ENCODE data around the gene TIGD3.
"Not testable (repeated sequence)": the region's sequence is repeated elsewhere in the genome, so short reads cannot be mapped to it uniquely, and the experiment has no call there.

TIGD3 gene

GRCh38 chr11:65325435-65325834 is 29.1 kb upstream of the TIGD3 start:
- no peak for DNase-seq

GRCh38 chr11:65327021-65327420 is 27.5 kb upstream of the TIGD3 start:
- no peak for DNase-seq

GRCh38 chr11:65329478-65329877 is 25.1 kb upstream of the TIGD3 start:
- DNase-seq = no peak

GRCh38 chr11:65329944-65330403 is 24.6 kb upstream of the TIGD3 start:
- DNase-seq = no peak

- no peak for DNase-seq
These were observed 24.0 kb upstream of the TIGD3 start for GRCh38 chr11:65330544-65330943.

- DNase-seq = not testable (repeated sequence)
These were observed 22.0 kb upstream of the TIGD3 start for GRCh38 chr11:65332591-65332990.

GRCh38 chr11:65334696-65335295 is 19.8 kb upstream of the TIGD3 start:
- no peak for DNase-seq

GRCh38 chr11:65338676-65339075 is 15.9 kb upstream of the TIGD3 start:
- DNase-seq = no peak

GRCh38 chr11:65340226-65340625 is 14.3 kb upstream of the TIGD3 start:
- DNase-seq = no peak

GRCh38 chr11:65341856-65342255 is 12.7 kb upstream of the TIGD3 start:
- DNase-seq = no peak

- DNase-seq = no peak
These were observed 3.0 kb upstream of the TIGD3 start for GRCh38 chr11:65351511-65351910.

GRCh38 chr11:65352783-65353182 is 1.8 kb upstream of the TIGD3 start:
- DNase-seq = no peak

- no peak for DNase-seq
These were observed 1.2 kb upstream of the TIGD3 start for GRCh38 chr11:65353376-65353775.

GRCh38 chr11:65353900-65354264 is 669 bp upstream of the TIGD3 start:
- DNase-seq = no peak

- no peak for DNase-seq
These were observed 643 bp downstream of the TIGD3 start for GRCh38 chr11:65355013-65355775.

GRCh38 chr11:65355776-65356393 is 1.3 kb downstream of the TIGD3 start:
- no peak for DNase-seq

GRCh38 chr11:65356394-65356972 is 1.9 kb downstream of the TIGD3 start:
- no peak for DNase-seq

GRCh38 chr11:65357856-65358356 is 3.4 kb downstream of the TIGD3 start:
- DNase-seq = no peak

GRCh38 chr11:65362320-65362931 is 7.9 kb downstream of the TIGD3 start:
- no peak for DNase-seq

GRCh38 chr11:65362966-65363365 is 8.4 kb downstream of the TIGD3 start:
- DNase-seq = no peak

- no peak for DNase-seq
These were observed 9.2 kb downstream of the TIGD3 start for GRCh38 chr11:65363770-65364169.

GRCh38 chr11:65366340-65366773 is 11.8 kb downstream of the TIGD3 start:
- no peak for DNase-seq

- DNase-seq = no peak
These were observed 16.1 kb downstream of the TIGD3 start for GRCh38 chr11:65370659-65371049.

All from GOT3 (cell line).